A549 (cell line): ENCODE results near the gene BRAT1.

Experiments
- BHLHE40 ChIP-seq: IDR thresholded peaks from 2 replicates; pipeline ENCODE4 v1.6.1; 2012; ENCODE audit warnings: low read depth, low read length, inconsistent platforms
- CTCF ChIP-seq: fragments of >200 bp; sonication (Bioruptor Twin); formaldehyde crosslinking; IDR thresholded peaks from 3 replicates; pipeline ENCODE4 v1.5.1; 2016
- ELK1 ChIP-seq: fragments of 150-350 bp; IDR thresholded peaks from 2 replicates; pipeline ENCODE4 v1.6.1; 2014; ENCODE audit warnings: low read depth, mild to moderate bottlenecking, low read length
- FOXS1 ChIP-seq: fragments of 250-450 bp; sonication (Bioruptor Pico); IDR thresholded peaks from 2 replicates; pipeline ENCODE4 v1.5.0; 2020; ENCODE audit warnings: mild to moderate bottlenecking, moderate library complexity
- KDM1A ChIP-seq: fragments of 200-600 bp; sonication (generic); IDR thresholded peaks from 2 replicates; pipeline ENCODE4 v1.6.1; 2016; ENCODE audit warnings: low read depth, mild to moderate bottlenecking
- MAX ChIP-seq: IDR thresholded peaks from 2 replicates; pipeline ENCODE4 v1.6.1; 2012
- MAZ ChIP-seq: fragments of 150-350 bp; IDR thresholded peaks from 2 replicates; pipeline ENCODE4 v1.6.1; 2014; ENCODE audit warnings: antibody characterized with exemption, low read depth, low read length, borderline replicate concordance
- RCOR1 ChIP-seq: fragments of 150-350 bp; IDR thresholded peaks from 2 replicates; pipeline ENCODE4 v1.6.1; 2014; ENCODE audit warnings: antibody characterized with exemption, low read length, low read depth
- SREBF2 ChIP-seq: fragments of 450-650 bp; IDR thresholded peaks from 2 replicates; pipeline ENCODE4 v1.6.1; 2014; ENCODE audit warnings: mild to moderate bottlenecking, moderate library complexity

GRCh38 chr7:2540133-2540532, 15.2 kb downstream of the BRAT1 start:
- TF ChIP-seq MAZ = no peak
- no peak for TF ChIP-seq FOXS1 (CRISPR knock-in tag)
- no peak for TF ChIP-seq MAX
- TF ChIP-seq SREBF2 = no peak
- TF ChIP-seq RCOR1 = no peak
- no peak for TF ChIP-seq CTCF
- TF ChIP-seq KDM1A = no peak
- TF ChIP-seq ELK1 = no peak
- no peak for TF ChIP-seq BHLHE40
